Mucosa of stomach (tissue), 1 donor: ENCODE measurements around the gene SCEL.

ENCODE experiments used
- H3K27me3 ChIP-seq: one replicate; pipeline ENCODE4 v1.7.0; 2013; ENCODE audit warnings: mild to moderate bottlenecking, low read length; ENCODE audit not compliant: control insufficient read depth, insufficient read depth
- H3K36me3 ChIP-seq: one replicate; pipeline ENCODE4 v1.7.0; 2013; ENCODE audit warnings: low read length; ENCODE audit not compliant: control insufficient read depth, insufficient read depth
- H3K4me1 ChIP-seq: one replicate; pipeline ENCODE4 v1.7.0; 2013; ENCODE audit warnings: mild to moderate bottlenecking, low read length; ENCODE audit not compliant: control insufficient read depth, insufficient read depth
- H3K4me3 ChIP-seq: one replicate; pipeline ENCODE4 v1.7.0; 2013; ENCODE audit warnings: low read length
- H3K9ac ChIP-seq: one replicate; pipeline ENCODE4 v1.7.0; 2013; ENCODE audit warnings: mild to moderate bottlenecking, low read length, moderate library complexity
- H3K9me3 ChIP-seq: one replicate; pipeline ENCODE4 v1.7.0; 2013; ENCODE audit warnings: mild to moderate bottlenecking, low read length, moderate library complexity; ENCODE audit not compliant: control insufficient read depth
- donor health status: Pancreatic carcinoma.

The SCEL gene

DNA sequence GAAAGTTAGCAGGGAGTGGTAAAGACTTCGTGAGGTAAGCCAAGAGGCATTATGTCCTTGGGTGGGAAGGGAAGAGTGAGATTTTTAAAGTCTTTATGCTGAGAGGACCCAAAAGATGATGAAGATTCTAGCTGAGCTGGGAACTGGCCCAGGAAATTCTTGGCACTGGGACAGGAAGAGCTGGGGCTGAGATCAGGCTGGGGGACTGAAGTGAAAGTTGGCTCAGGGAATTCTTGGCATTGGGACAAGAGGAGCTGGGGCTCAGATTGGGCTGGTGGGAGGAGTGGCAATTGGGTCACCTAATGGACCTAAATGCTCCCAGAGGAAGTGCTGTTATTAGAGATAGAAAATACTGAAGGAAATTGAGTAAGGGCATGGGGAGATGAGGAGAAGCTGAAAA lies 8.8 kb downstream of the SCEL start:
- Histone ChIP-seq H3K4me3 (no peak overlapping the region), H3K27me3 (no peaks in the 10 kb centered on the region), H3K9ac (no peak overlapping the region), H3K9me3 (no peaks in the 10 kb centered on the region), H3K36me3 (no peaks in the 10 kb centered on the region), H3K4me1 (no peaks in the 10 kb centered on the region)

DNA sequence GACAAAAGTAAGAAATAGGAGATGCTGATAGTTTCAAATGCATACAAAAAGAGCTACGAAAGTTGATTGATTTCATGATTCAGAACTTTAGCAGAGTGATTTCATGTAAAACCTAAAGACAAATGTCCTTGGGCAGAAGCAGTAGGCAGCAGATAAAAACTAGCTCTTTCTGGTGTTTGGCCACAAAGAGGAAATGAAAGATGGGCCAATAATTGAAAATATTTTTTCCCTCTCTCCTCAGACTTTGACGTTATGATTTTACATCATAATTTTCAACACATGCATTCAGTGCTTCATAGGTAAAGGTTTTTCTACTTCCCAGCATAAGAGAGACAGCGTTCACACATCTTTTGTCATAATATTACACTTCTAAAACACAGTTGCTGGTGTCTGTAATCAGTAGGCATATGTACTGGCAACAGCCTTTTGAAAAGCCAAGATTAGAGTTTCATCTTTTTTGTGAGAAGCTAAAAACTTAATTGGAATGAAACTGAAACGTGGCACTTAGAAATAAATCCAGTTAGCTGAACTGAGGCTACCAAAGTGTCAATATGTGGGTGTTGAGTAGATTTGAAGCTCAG lies 9.3 kb downstream of the SCEL start:
- no peak overlapping the region for H3K4me3 ChIP-seq

DNA sequence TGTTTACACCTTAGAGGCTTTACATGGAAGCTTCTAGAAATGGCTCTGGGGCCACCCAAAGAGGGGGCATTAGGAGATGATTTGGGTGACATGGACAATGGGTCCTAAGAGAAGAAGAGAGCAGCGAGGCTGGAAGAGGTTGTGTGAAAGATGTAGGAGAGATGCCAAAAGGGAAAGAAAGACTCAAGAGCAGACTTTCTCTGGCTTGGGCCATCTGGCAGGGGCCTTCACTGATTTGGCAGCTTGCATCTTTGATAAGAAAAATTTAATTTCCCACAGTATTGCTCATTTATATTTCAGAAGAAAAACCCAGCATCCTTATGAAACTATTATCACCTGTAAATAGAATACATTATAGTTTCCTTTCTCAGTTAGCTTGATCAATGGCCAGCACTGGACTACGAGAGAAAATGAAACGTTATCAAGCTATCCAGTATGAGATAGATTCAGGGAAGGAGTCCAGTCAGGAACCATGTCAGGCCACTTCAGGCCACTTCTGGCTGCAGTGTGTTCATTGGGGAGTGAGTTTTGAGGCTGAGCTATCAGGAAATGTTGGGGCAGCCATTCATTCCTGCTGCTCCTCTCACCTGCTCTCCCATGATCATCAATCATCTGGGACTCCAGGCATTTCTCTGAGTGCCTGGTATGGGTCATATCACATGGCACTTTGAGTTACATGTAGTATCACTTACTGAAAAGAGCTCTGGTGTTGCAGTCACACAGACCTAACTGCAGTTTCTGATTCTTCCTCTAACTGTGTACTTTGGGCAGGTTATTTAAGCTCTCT lies 10.3 kb downstream of the SCEL start:
- no peaks in the 10 kb centered on the region for H3K9me3 ChIP-seq
- H3K4me3 ChIP-seq: no peak overlapping the region
- no peak overlapping the region for H3K9ac ChIP-seq
- no peaks in the 10 kb centered on the region for H3K36me3 ChIP-seq
- no peaks in the 10 kb centered on the region for H3K4me1 ChIP-seq
- H3K27me3 ChIP-seq: no peaks in the 10 kb centered on the region

More for the DNA sequence above, 9.3 kb downstream of the SCEL start:
- Histone ChIP-seq H3K9ac (no peak overlapping the region), H3K27me3 (no peaks in the 10 kb centered on the region), H3K36me3 (no peaks in the 10 kb centered on the region), H3K9me3 (no peaks in the 10 kb centered on the region), H3K4me1 (no peaks in the 10 kb centered on the region)

DNA sequence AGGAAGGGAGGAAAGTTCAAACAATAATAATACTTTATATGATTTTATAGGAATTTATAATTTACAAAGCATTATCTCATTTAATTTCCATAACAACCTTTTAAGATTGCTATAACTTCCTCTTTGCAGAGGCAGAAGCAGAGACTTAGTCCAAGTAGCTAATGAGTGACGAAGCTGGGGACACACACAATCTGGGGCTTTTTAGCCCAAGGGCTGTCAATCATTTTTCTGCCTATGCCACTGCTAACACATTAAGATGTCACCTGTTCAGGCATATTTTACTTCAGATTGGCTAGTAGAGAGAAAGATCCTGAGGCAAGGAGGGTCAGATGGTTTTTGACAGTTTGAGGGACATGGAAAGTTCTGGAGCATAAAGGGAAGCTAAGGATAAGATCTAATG lies 12.6 kb downstream of the SCEL start:
- H3K9me3 ChIP-seq: no peaks in the 10 kb centered on the region
- H3K9ac ChIP-seq: no peak overlapping the region
- no peaks in the 10 kb centered on the region for H3K36me3 ChIP-seq
- no peak overlapping the region for H3K4me3 ChIP-seq
- no peaks in the 10 kb centered on the region for H3K27me3 ChIP-seq
- no peaks in the 10 kb centered on the region for H3K4me1 ChIP-seq

DNA sequence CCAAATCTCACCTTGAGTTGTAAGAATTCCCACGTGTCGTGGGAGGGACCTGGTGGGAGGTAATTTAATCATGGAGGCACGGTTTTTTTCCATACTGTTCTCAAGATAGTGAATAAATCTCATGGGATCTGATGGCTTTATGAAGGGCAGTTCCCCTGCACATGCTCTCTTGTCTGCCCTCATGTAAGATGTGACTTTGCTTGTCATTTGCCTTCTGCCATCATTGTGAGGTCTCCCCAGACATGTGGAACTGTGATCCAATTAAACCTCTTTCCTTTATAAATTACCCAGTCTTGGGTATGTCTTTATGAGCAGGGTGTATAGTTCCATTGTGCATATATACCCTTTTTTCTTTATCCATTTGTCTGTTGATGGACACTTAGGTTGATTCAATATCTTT lies 13.1 kb downstream of the SCEL start:
- H3K9ac ChIP-seq: no peak overlapping the region
- no peaks in the 10 kb centered on the region for H3K36me3 ChIP-seq
- no peak overlapping the region for H3K4me3 ChIP-seq
- no peaks in the 10 kb centered on the region for H3K4me1 ChIP-seq
- no peaks in the 10 kb centered on the region for H3K27me3 ChIP-seq
- no peaks in the 10 kb centered on the region for H3K9me3 ChIP-seq

DNA sequence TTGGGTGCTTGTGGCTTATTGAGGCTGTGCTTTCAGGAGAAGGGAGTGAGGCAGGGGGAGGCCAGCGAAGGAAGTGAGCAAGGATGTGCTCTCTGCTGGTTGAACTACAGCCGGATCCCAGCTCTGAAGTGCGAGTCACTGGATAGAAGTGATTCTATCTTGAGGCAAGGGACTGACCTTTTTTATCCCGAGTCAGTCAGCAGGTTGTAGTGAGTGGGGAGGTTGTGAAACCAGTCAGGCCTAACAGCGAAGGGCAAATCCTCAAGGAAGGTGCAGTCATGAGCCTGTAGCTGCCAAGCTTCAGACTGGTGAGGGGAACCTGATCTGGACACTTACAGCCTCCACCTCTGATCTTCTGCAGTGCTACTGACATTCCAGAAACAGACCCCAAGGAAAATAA lies 18.6 kb downstream of the SCEL start:
- Histone ChIP-seq H3K27me3 (no peaks in the 10 kb centered on the region), H3K4me1 (no peaks in the 10 kb centered on the region), H3K9ac (no peak overlapping the region), H3K36me3 (no peaks in the 10 kb centered on the region), H3K4me3 (no peak overlapping the region), H3K9me3 (no peaks in the 10 kb centered on the region)

DNA sequence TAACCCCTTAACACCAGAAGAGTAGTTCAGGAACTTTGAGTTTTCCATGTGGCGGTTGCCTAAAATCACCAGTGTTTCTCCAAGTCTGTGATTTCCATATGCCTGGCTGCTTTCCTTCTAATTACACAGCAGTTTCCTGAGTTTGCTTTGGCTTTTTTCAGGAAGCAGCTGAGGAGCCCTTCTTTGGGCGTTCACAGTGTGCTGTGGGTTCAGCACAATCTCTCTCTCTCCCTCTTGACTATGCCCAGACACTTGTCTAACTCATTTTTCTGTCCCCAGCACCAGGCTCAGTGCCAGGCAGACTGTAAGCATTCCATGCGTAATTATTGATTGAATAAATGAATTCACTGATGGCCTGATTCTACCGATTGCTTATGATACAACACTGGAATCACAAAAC lies 19.7 kb downstream of the SCEL start:
- no peaks in the 10 kb centered on the region for H3K9me3 ChIP-seq
- H3K4me3 ChIP-seq: no peak overlapping the region
- no peaks in the 10 kb centered on the region for H3K36me3 ChIP-seq
- H3K27me3 ChIP-seq: no peaks in the 10 kb centered on the region
- no peak overlapping the region for H3K9ac ChIP-seq
- H3K4me1 ChIP-seq: no peaks in the 10 kb centered on the region

DNA sequence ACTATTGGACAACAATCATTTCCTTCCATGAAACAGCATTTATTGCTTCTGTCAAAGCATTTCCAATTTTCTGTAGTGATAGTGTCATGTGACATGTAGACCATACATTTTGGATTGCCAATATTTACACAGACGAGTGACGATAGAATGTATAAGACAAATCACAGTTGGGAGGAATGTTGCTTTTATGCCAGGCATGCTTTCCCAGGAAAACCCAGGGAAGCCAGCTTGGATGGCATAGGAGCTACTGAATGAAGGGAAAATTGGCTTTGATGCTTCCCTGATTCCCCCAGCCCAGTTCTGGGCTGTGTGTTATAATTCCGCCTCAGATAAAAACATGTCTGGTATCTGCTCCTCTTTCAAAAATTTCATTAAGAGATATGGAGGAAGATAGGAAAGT lies 22.5 kb downstream of the SCEL start:
- Histone ChIP-seq H3K4me1 (no peaks in the 10 kb centered on the region), H3K36me3 (no peaks in the 10 kb centered on the region), H3K27me3 (no peaks in the 10 kb centered on the region), H3K4me3 (no peak overlapping the region), H3K9ac (no peak overlapping the region), H3K9me3 (no peaks in the 10 kb centered on the region)

DNA sequence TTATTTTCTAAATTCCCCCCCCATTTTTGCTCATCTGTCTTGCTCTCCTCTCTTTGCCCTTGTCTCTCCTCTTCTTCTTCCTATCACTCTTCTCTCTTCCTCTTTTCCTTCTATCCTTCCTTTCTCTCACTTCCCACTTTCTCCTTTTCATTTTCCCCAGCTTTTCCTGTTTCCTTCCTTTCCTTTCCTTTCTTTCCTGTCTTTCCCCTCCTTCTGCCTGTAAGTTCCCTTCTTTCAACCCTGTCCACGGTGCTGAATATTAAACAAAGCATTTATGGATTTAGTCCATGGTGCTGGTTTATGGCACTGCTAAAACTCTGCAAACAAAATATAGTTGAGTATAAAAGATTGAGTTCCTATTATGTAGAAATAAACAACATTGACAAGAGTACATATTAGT lies 27.6 kb downstream of the SCEL start:
- Histone ChIP-seq H3K4me3 (no peak overlapping the region), H3K9me3 (no peaks in the 10 kb centered on the region), H3K36me3 (no peaks in the 10 kb centered on the region), H3K9ac (no peak overlapping the region), H3K4me1 (no peaks in the 10 kb centered on the region), H3K27me3 (no peaks in the 10 kb centered on the region)

DNA sequence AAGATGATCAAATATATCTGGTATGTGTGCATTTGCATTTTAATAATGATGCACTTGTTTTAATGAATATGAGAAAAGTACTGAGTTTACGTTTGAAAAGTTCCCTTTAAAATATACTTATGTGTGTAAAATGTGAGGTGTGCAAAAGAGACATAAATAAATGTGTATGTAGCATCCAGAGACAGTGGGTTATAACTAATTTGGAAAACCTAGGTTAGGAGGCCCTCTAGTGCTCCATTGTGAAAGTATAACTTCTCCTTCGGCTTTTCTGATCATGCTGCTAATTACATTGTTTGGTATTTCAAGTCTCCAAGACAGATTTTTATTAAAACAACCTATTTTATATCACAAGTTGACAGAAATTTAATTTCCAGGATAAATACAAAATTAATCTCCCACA lies 30.1 kb downstream of the SCEL start:
- H3K27me3 ChIP-seq: no peaks in the 10 kb centered on the region
- H3K4me3 ChIP-seq: no peak overlapping the region
- no peak overlapping the region for H3K9ac ChIP-seq
- H3K36me3 ChIP-seq: no peaks in the 10 kb centered on the region
- H3K4me1 ChIP-seq: no peaks in the 10 kb centered on the region
- no peaks in the 10 kb centered on the region for H3K9me3 ChIP-seq

DNA sequence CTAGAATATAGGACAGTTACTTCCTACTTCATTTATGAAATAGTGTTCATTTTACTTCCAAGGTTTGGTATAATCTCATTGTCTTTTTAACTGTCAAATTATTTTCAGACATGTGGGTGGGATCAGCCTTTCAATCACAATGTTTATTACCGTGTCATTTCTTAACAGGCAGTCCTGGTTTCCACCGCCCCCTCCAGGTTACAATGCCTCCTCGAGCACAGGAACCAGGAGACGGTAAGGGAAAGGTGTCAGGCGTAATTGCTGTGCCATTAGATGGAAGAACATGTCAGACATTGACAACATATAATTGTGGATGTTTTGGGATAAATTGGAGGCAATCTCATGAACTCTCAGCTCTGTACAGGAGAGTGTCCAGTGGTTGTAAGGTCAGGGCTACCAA lies 36.5 kb downstream of the SCEL start:
- Histone ChIP-seq H3K36me3 (no peaks in the 10 kb centered on the region), H3K4me3 (no peak overlapping the region), H3K9me3 (no peaks in the 10 kb centered on the region), H3K9ac (no peak overlapping the region), H3K4me1 (no peaks in the 10 kb centered on the region), H3K27me3 (no peaks in the 10 kb centered on the region)

DNA sequence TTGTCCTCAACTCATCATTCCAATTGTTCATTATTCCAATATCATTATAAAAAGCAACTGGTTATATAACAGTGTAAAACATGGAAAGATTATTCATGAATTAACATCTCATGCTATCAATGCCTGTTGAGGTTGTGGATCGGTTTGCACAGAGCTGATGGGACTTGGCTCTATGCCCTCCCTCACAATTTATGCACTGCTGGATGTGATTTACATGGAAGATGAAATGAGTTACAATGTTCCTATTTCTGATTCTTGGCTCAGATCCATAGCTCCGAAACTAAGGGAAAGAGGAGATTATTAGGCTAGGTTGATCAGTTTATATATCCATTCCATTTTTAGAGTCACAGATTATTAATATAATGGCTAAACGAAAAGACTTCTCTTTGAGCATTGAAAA lies 38.6 kb downstream of the SCEL start:
- Histone ChIP-seq H3K36me3 (no peaks in the 10 kb centered on the region), H3K4me1 (no peaks in the 10 kb centered on the region), H3K27me3 (peaks cover 2% of the 10 kb centered on the region), H3K9ac (no peak overlapping the region), H3K4me3 (no peak overlapping the region), H3K9me3 (no peaks in the 10 kb centered on the region)
